Stimulated activated CD8-positive, alpha-beta memory T cell treated with anti-CD3 and anti-CD28 coated beads, Interleukin-2, amount 100 ng/mL, for 48 hours (primary cell): ENCODE results near the gene C16orf95.

ENCODE experiments used
- DNase-seq, 2 donors: peaks; one replicate each; pipeline ENCODE4 v3.0.0-alpha.2; 2020; ENCODE audit warnings: low read depth in 2 of 2

The C16orf95 gene

DNA sequence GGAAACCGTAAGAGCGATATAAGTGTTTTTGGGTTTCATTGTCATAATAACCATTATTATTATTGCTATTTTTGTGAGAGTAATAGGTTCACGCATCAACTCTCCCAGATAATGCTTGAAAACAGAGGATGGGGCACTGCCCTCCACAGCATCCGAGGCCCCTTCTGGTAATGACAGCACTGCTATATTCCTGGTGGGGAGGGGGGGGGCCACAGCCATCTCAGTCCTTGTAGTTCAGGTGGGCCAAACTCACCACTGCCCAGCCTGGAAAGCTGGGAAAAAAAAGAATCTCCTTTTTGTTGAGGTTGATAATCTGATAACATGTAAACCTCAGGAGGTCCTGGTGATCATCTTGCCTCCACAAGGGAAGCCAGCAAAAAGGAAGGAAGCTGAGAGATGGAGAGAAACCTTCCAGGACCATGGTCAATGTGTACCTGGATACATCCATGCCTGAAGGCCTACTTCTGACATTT, 706 bp downstream of the C16orf95 start:
- no peak for DNase-seq

DNA sequence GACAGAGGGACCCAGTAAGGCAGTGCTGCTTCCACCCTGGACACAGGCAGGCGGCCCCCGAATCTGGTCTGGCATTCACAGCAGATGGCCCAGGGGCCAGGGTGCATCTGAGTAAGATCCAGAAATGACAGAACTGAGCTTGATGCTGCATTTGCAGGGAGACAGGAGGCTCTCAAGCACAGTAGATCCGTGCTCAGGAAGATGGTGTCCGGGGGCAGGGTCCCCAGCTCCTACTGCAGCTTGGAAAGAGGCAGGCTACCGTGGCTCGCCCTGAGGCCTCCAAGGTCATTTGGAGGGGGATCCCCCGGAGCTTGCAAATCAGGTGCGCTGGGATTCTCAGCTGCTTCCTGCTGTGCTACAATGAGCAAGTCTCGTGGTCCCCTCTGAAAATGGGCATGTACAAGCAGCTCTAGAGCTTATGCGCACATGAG, 2.2 kb downstream of the C16orf95 start:
- no peak for DNase-seq

DNA sequence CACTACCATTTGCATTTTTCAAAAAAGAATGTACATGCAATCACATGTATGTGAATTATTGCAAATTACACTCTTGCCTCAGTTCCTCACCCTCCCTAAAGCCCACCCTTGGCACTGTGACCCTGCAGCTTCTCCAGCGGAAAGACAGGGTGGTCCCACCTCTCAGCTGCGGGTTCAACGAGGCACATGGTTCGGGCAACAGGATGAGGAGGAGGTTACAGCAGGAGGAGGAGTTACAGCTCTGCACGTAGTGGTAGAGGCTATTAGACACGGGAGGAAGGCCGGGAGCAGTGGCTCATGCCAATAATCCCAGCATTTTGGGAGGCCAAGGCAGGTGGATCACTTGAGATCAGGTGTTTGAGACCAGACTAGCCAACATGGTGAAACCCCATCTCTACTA, 5.2 kb downstream of the C16orf95 start:
- DNase-seq: no peak

- DNase-seq: no peak
These were observed 5.8 kb downstream of the C16orf95 start for GRCh38 chr16:87311387-87311786.

DNA sequence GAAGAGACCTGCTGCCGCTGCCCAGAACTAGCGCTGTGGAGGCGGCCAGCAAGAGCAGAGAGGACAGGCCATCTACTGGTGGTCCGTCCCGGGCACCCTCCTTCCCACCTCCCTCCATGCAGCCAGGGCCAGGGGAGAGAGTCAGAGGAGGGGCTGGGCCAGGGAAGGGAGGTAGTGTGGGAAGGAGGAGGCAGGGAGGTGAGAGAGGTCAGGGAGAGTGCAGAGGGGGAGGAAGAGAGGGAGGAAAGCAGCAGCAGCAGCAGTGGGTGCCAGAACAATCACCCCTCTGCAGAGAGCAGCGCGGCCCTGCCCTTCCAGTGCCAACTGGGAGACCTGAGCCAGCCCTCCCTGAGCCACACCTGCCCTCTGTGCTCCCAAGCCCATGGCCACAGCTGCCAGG, 6.6 kb downstream of the C16orf95 start:
- no peak for DNase-seq

- DNase-seq: no peak
These were observed 7.3 kb downstream of the C16orf95 start for GRCh38 chr16:87309620-87310525.

DNA sequence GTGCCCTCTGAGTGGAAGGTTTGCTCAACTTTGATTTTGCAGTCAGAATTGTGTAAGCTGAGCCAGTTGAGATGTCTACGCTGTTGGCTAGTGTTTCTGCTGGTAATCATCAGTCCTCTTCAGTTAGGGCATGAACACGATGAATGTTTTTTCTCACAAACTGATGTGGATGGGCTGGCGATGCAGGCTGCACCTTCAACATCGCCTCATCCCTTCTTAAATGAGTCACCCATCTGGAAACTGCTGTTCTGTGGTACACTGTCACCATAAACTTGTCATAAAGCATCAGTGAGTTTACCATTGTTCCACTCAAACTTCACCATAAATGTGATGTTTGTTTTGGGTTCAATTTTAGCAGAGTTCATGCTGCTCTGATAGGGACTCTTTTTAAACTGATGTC, 8.4 kb downstream of the C16orf95 start:
- DNase-seq: no peak

- no peak for DNase-seq
These were observed 10.7 kb downstream of the C16orf95 start for GRCh38 chr16:87306516-87306915.

DNA sequence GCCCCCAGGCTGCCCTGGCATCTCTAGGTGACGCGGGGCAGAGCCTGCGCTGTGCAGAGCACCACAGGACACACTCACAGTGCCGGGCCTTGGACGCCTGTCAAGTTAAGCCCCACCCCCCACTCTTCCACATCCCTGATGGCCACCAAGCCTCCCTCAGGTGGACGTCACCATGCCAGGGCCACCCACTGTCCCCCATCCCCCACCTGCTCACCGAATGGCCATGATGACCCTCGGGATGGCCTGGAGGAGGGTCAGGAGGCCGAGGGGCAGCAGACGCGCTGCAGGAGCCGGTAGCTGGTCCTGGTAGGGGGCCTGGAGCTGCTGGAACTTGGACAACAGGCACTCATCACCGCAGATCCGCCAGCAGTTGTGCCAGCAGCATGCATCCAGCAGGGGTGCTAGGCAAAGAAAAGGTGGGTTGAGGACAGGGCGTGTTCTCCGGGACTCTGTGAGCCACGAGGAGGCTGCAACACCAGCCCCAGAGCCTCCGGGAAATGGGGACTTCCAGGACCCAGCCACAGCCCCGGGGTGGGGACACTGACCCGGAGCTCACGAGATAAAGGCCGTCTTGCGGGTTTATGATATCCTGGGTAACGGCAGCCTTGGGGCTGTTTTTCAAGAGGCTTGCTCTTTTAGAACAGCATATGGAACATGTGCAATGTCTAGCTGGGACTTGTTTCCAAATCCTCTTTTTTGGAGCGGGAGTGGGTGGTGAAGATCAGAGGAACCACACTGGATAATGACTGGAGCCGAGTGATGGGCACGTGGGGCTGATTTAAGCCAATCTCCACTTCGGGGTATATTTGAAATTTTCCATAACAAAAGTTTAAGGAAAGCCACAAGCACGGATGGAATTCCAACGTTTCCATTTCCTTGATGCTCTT, 11.4 kb downstream of the C16orf95 start:
- DNase-seq: no peak

- no peak for DNase-seq
These were observed 12.2 kb downstream of the C16orf95 start for GRCh38 chr16:87304951-87305350.

DNA sequence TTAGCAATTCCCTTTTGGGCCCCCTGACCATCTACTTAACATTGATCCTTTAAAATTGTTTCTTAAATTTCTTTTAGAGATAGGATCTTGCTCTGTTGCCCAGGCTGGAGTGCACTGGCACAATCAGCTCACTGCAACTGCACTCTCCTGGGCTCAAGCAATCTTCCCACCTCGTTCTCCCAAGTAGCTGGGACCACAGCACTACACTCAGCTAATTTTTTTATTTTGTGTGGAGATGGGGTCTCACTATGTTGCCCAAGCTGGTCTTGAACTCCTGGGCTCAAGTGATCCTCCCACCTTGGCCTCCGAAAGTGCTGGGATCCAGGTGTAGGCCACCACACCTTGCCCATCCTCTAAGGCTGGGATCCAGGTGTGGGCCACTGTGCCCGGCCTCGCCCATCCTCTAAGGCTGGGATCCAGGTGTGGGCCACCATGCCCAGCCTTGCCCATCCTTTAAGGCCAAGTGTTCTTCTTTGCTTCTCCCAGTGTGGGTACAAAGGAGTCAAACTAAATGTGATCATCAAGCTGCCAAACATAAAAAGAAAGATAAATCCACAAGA, 13.2 kb downstream of the C16orf95 start:
- no peak for DNase-seq

DNA sequence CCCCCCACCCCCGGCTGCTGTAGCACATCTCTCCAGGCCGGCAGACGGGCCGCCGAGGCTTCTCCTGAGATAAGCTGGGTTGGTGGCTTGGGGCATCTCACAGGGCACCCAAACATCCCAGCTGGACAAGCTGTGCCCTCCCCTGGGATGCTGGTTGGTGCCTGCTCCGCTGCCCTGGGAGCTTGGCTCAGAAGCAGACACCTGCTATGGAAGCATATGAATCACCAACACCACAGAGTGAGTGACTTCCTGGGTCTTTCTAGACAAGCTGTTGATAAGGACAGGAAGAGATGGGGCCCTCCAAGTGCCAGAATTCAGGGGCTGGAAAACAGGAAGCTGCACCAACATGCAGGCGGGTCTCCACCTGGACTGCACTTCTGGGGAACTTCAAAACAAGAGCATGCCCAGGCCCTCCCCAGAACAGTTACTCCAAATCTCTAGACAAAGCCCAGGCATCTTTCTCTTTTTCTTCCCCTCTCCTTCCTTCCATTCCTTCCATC, 13.7 kb downstream of the C16orf95 start:
- no peak for DNase-seq

GRCh38 chr16:87298857-87299465, 18.2 kb downstream of the C16orf95 start:
- DNase-seq: no peak

GRCh38 chr16:87297918-87298631, 19.1 kb downstream of the C16orf95 start:
- peak; percentile 7 to 30 for DNase-seq

DNA sequence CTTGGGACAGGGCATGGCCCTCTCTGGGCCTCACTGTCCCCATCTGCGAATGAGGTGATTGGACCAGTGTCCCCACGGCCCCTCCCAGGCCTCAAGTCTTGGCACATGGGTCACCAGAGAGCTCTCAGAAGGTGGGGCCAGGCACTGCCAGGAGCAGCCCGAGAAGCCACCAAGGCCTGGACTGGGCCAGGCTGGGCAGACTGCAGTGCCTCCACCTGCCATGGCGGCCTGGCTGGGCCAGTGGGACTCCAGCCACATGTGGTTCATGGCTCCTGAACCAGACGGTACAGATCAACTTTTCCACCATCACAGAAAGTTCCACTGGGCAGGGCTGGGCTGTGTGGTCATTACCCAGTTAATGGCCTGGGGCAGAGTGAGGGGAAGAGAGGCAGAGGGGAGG, 19.8 kb downstream of the C16orf95 start:
- DNase-seq: no peak

GRCh38 chr16:87295661-87296531, 21.3 kb downstream of the C16orf95 start:
- no peak for DNase-seq

DNA sequence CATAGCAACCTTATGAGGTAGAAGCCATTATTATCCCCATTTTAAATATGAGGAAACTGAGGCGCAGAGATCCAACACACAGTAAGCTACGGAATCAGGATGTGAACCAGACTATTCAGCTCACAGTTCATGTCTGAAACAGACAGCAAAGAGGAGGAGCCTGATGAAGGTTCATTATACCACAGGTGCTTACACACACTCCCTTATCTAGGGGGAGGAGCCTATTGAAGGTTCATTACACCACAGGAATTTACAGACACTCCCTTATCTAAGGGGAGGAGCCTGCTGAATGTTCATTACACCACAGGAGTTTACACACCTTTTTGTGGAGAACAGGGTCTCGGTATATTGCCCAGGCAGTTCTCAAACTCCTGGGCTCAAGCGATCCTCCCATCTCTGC, 21.9 kb downstream of the C16orf95 start:
- no peak for DNase-seq

DNA sequence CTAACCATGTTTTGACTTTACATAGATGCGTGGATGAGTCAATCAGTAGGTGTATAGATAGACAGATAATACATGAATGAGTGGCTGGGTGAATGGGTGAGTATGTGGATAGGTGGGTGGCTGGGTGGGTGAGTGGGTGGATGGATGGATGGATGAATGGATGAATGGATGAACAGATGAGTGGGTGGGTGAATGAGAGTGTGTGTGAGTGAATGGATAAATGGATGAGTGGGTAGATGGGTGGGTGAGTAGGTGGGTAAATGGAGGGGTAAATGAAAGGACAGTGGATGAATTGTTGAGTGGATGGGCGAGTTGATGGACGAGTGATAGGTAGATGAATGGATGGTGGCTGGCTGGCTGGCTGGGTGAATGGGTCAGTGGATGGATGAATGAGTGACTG, 23.2 kb downstream of the C16orf95 start:
- DNase-seq: no peak

GRCh38 chr16:87291944-87292343, 25.2 kb downstream of the C16orf95 start:
- DNase-seq: no peak
